ENCODE results near the gene APOE.
"Not testable (repeated sequence)": the region's sequence is repeated elsewhere in the genome, so short reads cannot be mapped to it uniquely, and the experiment has no call there.

The APOE gene

GRCh38 chr19:44909775-44910174, 4.2 kb downstream of the APOE start:
- Histone ChIP-seq H3K14ac (ENCODE audit: low read length) (no peak overlapping the region), H2AK5ac (ENCODE audit: low read depth, low read length) (no peak overlapping the region), H3K4me2 (ENCODE audit: insufficient read depth, low read length, poor library complexity, severe bottlenecking) (no peak overlapping the region), H3K36me3 (replicated peaks in 1 of 2; ENCODE audit: control insufficient read depth in 2 of 2, insufficient read depth in 2 of 2, low read length in 2 of 2) (peaks cover 0 to 3% of the 10 kb centered on the region in 2 donors), H2BK5ac (ENCODE audit: low read length) (no peak overlapping the region), H2BK15ac (ENCODE audit: low read length) (no peak overlapping the region), H2AFZ (ENCODE audit: low read length) (no peak overlapping the region), H3K4me1 (ENCODE audit: control insufficient read depth in 2 of 2, insufficient read depth in 1 of 2, low read depth in 1 of 2, low read length in 2 of 2) (peaks cover 15 to 17% of the 10 kb centered on the region in 2 donors), H3K4ac (ENCODE audit: low read length) (no peak overlapping the region), H3K27me3 (ENCODE audit: control insufficient read depth in 3 of 3, insufficient read depth in 3 of 3, low read depth in 1 of 3, low read length in 3 of 3) (peaks cover 0 to 11% (median 0%) of the 10 kb centered on the region in 3 experiments), H4K91ac (ENCODE audit: low read depth, low read length, poor library complexity) (no peak overlapping the region), H2BK120ac (ENCODE audit: low read depth, low read length) (no peak overlapping the region), H3K23ac (ENCODE audit: low read depth, low read length, poor library complexity) (no peak overlapping the region), H3K9ac (ENCODE audit: low read depth, low read length, poor library complexity) (no peak overlapping the region), H3K4me3 (ENCODE audit: low read length in 2 of 2) (no peak overlapping the region), H3K9me3 (replicated peaks in 1 of 2; ENCODE audit: control insufficient read depth in 2 of 2, insufficient read depth in 1 of 2, low read depth in 1 of 2, low read length in 2 of 2) (no peaks in the 10 kb centered on the region), H3K18ac (ENCODE audit: low read length) (no peak overlapping the region), H3K27ac (replicated peaks; ENCODE audit: low read length) (no peak overlapping the region), H2BK12ac (ENCODE audit: low read length) (no peak overlapping the region), H3K79me1 (ENCODE audit: low read depth, low read length) (peaks cover 3% of the 10 kb centered on the region), H4K8ac (ENCODE audit: low read depth, low read length) (no peak overlapping the region)
- no CpG with 5 or more reads among the region's 5 CpGs for WGBS, 2 donors (ENCODE audit: extremely low coverage in 2 of 2, insufficient read length in 2 of 2, insufficient replicate concordance in 1 of 2)
- DNase-seq (ENCODE audit: low spot score) = no peak

GRCh38 chr19:44911896-44912295, 6.3 kb downstream of the APOE start:
- peaks cover 0 to 11% (median 0%) of the 10 kb centered on the region in 3 experiments for H3K27me3 ChIP-seq (ENCODE audit: control insufficient read depth in 3 of 3, insufficient read depth in 3 of 3, low read depth in 1 of 3, low read length in 3 of 3)
- not testable (repeated sequence) for H3K4me3 ChIP-seq (ENCODE audit: low read length in 2 of 2); H3K4me2 ChIP-seq (ENCODE audit: insufficient read depth, low read length, poor library complexity, severe bottlenecking); H2BK120ac ChIP-seq (ENCODE audit: low read depth, low read length); H2BK15ac ChIP-seq (ENCODE audit: low read length); H3K4ac ChIP-seq (ENCODE audit: low read length); H2AK5ac ChIP-seq (ENCODE audit: low read depth, low read length); H4K91ac ChIP-seq (ENCODE audit: low read depth, low read length, poor library complexity); H2AFZ ChIP-seq (ENCODE audit: low read length); H3K27ac ChIP-seq (replicated peaks; ENCODE audit: low read length); H3K79me1 ChIP-seq (ENCODE audit: low read depth, low read length); H3K14ac ChIP-seq (ENCODE audit: low read length); DNase-seq (ENCODE audit: low spot score); H2BK12ac ChIP-seq (ENCODE audit: low read length); H4K8ac ChIP-seq (ENCODE audit: low read depth, low read length); H3K4me1 ChIP-seq (ENCODE audit: control insufficient read depth in 2 of 2, insufficient read depth in 1 of 2, low read depth in 1 of 2, low read length in 2 of 2); H3K23ac ChIP-seq (ENCODE audit: low read depth, low read length, poor library complexity); H3K18ac ChIP-seq (ENCODE audit: low read length); H3K9me3 ChIP-seq (replicated peaks in 1 of 2; ENCODE audit: control insufficient read depth in 2 of 2, insufficient read depth in 1 of 2, low read depth in 1 of 2, low read length in 2 of 2); H3K9ac ChIP-seq (ENCODE audit: low read depth, low read length, poor library complexity); H2BK5ac ChIP-seq (ENCODE audit: low read length); H3K36me3 ChIP-seq (replicated peaks in 1 of 2; ENCODE audit: control insufficient read depth in 2 of 2, insufficient read depth in 2 of 2, low read length in 2 of 2)
- WGBS, 2 donors (ENCODE audit: extremely low coverage in 2 of 2, insufficient read length in 2 of 2, insufficient replicate concordance in 1 of 2) = no CpG with 5 or more reads among the region's 6 CpGs

- H3K23ac ChIP-seq (ENCODE audit: low read depth, low read length, poor library complexity) = no peak overlapping the region
- no peak for DNase-seq (ENCODE audit: low spot score)
- H3K4me3 ChIP-seq (ENCODE audit: low read length in 2 of 2) = no peak overlapping the region
- no peak overlapping the region for H3K4me2 ChIP-seq (ENCODE audit: insufficient read depth, low read length, poor library complexity, severe bottlenecking)
- no peak overlapping the region for H2AFZ ChIP-seq (ENCODE audit: low read length)
- no peak overlapping the region for H2BK12ac ChIP-seq (ENCODE audit: low read length)
- H2BK120ac ChIP-seq (ENCODE audit: low read depth, low read length) = no peak overlapping the region
- H3K4ac ChIP-seq (ENCODE audit: low read length) = no peak overlapping the region
- no peak overlapping the region for H2AK5ac ChIP-seq (ENCODE audit: low read depth, low read length)
- peaks cover 0 to 11% (median 0%) of the 10 kb centered on the region in 3 experiments for H3K27me3 ChIP-seq (ENCODE audit: control insufficient read depth in 3 of 3, insufficient read depth in 3 of 3, low read depth in 1 of 3, low read length in 3 of 3)
- H3K4me1 ChIP-seq (ENCODE audit: control insufficient read depth in 2 of 2, insufficient read depth in 1 of 2, low read depth in 1 of 2, low read length in 2 of 2) = peaks cover 4 to 9% of the 10 kb centered on the region in 2 donors
- no peak overlapping the region for H2BK5ac ChIP-seq (ENCODE audit: low read length)
- no peak overlapping the region for H4K91ac ChIP-seq (ENCODE audit: low read depth, low read length, poor library complexity)
- no peaks in the 10 kb centered on the region for H3K9me3 ChIP-seq (replicated peaks in 1 of 2; ENCODE audit: control insufficient read depth in 2 of 2, insufficient read depth in 1 of 2, low read depth in 1 of 2, low read length in 2 of 2)
- H3K79me1 ChIP-seq (ENCODE audit: low read depth, low read length) = no peaks in the 10 kb centered on the region
- no peak overlapping the region for H3K27ac ChIP-seq (replicated peaks; ENCODE audit: low read length)
- no peak overlapping the region for H3K14ac ChIP-seq (ENCODE audit: low read length)
- no peak overlapping the region for H4K8ac ChIP-seq (ENCODE audit: low read depth, low read length)
- no CpG with 5 or more reads among the region's 6 CpGs for WGBS, 2 donors (ENCODE audit: extremely low coverage in 2 of 2, insufficient read length in 2 of 2, insufficient replicate concordance in 1 of 2)
- H2BK15ac ChIP-seq (ENCODE audit: low read length) = no peak overlapping the region
- H3K18ac ChIP-seq (ENCODE audit: low read length) = no peak overlapping the region
- H3K9ac ChIP-seq (ENCODE audit: low read depth, low read length, poor library complexity) = no peak overlapping the region
- H3K36me3 ChIP-seq (replicated peaks in 1 of 2; ENCODE audit: control insufficient read depth in 2 of 2, insufficient read depth in 2 of 2, low read length in 2 of 2) = peaks cover 0 to 3% of the 10 kb centered on the region in 2 donors
These were observed 7.3 kb downstream of the APOE start for GRCh38 chr19:44912854-44913253.

GRCh38 chr19:44913512-44914432, 8.2 kb downstream of the APOE start:
- not testable (repeated sequence) for H3K79me1 ChIP-seq (ENCODE audit: low read depth, low read length); H4K8ac ChIP-seq (ENCODE audit: low read depth, low read length); H2BK120ac ChIP-seq (ENCODE audit: low read depth, low read length); H3K27ac ChIP-seq (replicated peaks; ENCODE audit: low read length); DNase-seq (ENCODE audit: low spot score); H3K36me3 ChIP-seq (replicated peaks in 1 of 2; ENCODE audit: control insufficient read depth in 2 of 2, insufficient read depth in 2 of 2, low read length in 2 of 2); H3K4ac ChIP-seq (ENCODE audit: low read length); H4K91ac ChIP-seq (ENCODE audit: low read depth, low read length, poor library complexity); H2BK12ac ChIP-seq (ENCODE audit: low read length); H3K4me1 ChIP-seq (ENCODE audit: control insufficient read depth in 2 of 2, insufficient read depth in 1 of 2, low read depth in 1 of 2, low read length in 2 of 2); H3K9me3 ChIP-seq (replicated peaks in 1 of 2; ENCODE audit: control insufficient read depth in 2 of 2, insufficient read depth in 1 of 2, low read depth in 1 of 2, low read length in 2 of 2); H3K14ac ChIP-seq (ENCODE audit: low read length); H3K23ac ChIP-seq (ENCODE audit: low read depth, low read length, poor library complexity); H2BK5ac ChIP-seq (ENCODE audit: low read length)
- Histone ChIP-seq H3K4me3 (ENCODE audit: low read length in 2 of 2) (peak overlapping the region in 1 of 2 donors; percentile 47), H2BK15ac (ENCODE audit: low read length) (peak overlapping the region; percentile 97), H2AFZ (ENCODE audit: low read length) (peak overlapping the region; percentile 94), H3K9ac (ENCODE audit: low read depth, low read length, poor library complexity) (peak overlapping the region; percentile 60), H3K27me3 (ENCODE audit: control insufficient read depth in 3 of 3, insufficient read depth in 3 of 3, low read depth in 1 of 3, low read length in 3 of 3) (peaks cover 0 to 11% (median 0%) of the 10 kb centered on the region in 3 experiments), H3K4me2 (ENCODE audit: insufficient read depth, low read length, poor library complexity, severe bottlenecking) (peak overlapping the region; percentile 50), H3K18ac (ENCODE audit: low read length) (peak overlapping the region; percentile 94), H2AK5ac (ENCODE audit: low read depth, low read length) (peak overlapping the region; percentile 81)
- no CpG with 5 or more reads among the region's 23 CpGs for WGBS, 2 donors (ENCODE audit: extremely low coverage in 2 of 2, insufficient read length in 2 of 2, insufficient replicate concordance in 1 of 2)

Data from neuronal stem cell (in vitro differentiated cells).